ENCODE measurements around the gene ZFAND3.

The ZFAND3 gene

DNA sequence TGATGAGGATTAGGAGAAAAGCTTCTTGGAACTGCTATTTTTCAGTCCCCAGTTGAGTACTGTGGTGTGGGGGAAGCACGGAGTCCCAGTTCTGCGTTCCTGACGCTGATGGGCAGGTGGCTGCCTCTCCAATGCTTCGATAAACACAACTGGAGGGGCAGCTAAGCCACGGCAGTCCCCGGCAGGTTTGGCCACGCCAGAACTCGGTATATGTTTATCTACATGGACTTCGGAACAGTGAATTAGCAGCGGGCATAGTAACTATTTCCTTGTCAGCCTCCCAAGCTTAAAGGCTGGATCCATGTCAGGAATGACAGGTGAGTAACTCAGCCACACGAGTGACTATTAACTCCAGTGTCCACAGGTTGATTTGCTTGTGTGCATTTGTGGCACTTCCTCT lies 354.4 kb downstream of the ZFAND3 start:
- no peak for DNase-seq

DNA sequence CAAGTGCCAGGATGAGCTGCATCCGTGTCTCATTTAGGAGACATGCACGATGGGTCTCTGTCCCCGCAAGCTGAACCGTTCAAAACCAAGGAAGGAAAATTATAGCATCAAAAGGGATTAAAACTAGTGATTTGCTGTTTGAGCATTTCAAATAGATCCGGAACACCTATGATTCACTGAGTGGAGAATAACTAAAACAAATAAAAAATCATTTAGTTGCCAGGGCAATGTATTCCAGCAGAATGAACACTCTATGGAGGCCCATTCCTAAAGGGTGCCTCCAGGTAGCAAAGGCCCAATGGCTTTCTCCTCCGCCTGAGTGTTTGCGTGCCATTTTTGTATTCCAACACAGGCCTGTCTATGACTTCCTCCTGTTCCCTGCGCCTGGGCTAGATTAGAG lies 354.8 kb downstream of the ZFAND3 start:
- no peak for DNase-seq

DNA sequence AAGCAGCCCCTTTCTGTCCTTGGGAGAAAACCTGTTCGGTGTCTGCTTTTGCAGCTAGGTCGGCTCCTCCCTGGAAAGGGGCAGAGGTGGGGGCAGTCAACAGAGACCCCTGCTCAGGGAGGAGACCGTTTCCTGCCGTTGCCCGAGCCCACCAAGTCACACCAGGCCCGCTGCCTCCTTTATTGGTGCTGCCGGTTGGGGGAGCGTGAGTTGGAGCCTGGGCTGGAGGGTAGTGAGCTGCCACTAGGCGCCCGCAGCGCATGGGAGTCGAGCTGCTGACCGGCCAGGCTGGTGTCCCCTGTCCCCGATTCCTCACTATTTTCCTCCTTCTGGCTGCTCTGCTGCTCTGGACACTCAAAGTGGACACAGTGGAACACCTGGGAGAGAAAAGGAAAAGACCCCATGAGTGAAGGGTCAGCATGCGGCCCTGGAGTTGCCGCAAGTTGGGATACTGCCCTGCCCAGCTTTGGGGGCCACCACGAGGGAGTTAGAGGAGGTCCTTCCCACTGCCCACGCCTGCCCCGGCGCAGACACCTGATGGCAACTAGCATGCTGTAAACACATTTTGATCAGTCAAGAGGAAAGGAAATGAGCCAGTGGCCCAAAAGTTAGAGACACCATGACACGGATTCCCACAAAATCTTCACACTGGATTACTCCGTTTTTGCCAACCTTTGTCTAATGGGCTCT lies 355.4 kb downstream of the ZFAND3 start:
- DNase-seq: no peak

DNA sequence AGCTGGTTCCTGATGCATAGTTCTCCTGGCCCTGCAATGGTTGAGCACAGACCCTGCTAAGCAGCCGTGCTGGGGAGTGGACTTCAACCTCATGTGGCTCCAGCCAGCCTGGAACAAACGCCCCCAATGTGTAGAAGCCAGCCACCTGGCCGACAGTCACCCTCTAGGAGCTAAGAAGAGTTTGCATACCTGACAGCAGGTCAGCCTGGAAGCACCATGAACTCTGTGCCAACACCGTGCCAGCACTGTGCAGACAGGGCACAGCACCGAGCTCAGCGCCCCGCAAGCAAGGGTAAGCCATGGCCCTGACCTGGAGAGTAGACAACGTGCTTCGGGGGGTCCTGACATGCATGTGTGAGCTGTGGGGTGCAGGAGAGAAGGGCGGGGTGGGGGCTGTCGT lies 356.3 kb downstream of the ZFAND3 start:
- no peak for DNase-seq

DNA sequence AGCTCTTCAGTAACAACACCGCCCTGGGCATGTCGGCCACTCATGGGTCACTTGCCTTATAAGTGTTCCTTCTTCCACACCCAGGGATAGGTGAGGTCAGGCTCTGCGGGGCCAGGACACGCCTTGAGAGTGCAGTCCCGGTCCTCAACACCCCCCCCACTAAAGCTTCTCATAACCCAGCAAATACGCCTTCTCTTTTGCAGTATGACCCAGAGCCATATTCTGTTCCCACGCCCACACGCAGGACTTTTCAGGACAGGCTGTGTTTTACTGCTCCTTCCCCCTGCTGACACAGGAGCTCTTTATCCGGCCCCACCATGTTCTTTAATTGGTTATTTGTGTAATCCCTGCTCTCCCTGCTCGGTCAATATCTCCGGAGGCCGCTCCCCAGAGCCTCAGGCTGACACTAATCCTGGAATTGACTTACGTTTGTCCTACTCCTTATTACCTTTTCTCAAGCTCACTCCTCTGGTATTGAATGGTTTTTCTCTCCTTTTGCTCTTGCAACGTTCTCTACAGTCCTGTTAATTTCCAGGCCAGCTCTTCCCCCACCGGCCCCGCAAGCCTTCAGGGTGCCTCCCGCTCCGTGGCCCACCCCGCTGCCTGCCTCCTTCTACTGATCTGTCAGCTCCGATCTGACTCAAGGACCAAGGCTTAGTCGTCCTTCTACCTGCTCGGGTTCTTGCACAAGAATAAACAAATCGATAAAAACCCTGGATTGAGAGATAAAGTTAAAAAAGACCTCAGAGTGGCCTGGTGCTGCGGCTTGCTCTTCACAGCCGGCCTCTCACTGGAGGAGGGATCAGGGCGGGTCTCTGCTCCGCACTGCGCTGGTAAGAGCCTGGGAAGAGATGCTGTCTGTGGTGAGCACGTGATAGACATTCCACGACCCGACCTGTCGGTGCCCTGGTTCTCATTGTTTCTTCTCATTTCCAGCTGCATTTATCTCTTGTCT lies 357.5 kb downstream of the ZFAND3 start:
- DNase-seq: no peak

DNA sequence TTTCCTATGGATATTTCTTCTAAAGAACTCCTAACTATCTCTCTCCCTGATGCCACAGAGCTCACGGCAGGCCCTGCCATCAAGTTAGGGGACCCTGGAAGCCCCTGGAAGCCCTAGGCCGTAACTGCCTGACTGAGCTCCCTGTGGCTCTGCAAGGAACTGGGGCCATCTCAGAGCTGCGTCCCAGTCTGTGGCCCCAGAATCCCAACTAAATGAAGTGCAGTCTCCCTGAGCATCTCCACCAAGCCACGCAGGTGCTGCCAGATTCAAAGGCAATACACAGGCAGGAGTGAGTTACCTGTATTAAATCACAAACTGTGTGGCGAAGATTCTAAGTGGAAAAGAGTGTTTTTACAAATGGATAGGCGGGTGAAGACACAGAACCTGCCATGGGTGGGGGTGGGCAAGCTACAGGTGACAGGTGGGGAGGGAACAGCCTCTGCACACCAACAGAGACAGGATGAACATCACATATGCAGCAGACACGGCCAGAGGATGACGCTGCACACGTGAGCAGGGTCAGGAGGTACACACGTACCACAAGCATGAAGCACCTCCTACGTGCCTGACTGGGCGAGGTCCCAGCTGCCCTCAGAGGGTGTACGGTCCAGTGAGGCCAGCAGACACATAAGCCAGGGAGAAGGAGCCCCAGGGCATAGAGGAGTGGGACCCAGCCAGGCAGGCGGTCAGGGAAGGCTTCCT lies 358.5 kb downstream of the ZFAND3 start:
- no peak for DNase-seq

DNA sequence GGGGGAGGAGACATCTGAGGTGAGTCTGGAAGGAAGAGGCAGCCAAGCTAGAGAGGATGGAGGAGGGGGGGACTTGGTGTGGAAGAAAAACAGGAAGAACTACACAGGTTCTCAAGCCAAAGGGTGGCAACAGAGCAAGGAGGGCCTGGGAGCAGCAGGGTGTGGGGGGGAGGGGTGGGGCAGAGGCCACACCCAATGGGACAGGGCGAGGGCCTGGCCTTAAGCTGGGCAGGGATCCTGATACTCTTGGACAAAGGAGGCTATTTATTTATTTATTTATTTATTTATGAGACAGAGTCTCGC lies 359.0 kb downstream of the ZFAND3 start:
- DNase-seq: no peak

DNA sequence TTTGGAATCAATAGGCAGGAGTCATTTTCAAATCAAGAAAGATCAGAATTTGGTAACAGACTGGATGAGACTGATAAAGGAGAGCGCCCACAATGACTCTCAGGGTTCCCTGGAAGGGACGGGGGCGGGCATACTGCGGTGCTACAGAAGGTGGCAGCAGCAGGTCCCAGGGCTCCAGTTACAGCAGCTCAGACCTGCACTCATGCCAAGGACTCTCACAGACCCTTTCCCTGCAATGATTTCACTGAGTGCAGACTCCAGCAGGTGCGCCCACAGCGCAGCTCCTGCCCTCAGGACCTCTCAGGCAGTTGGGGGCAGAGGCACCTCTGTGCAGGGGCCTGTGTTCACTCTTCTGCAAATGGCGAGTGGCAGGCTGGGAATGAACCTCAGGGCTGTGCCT lies 359.8 kb downstream of the ZFAND3 start:
- peak in 1 of 2 experiments; percentile 15 for DNase-seq

DNA sequence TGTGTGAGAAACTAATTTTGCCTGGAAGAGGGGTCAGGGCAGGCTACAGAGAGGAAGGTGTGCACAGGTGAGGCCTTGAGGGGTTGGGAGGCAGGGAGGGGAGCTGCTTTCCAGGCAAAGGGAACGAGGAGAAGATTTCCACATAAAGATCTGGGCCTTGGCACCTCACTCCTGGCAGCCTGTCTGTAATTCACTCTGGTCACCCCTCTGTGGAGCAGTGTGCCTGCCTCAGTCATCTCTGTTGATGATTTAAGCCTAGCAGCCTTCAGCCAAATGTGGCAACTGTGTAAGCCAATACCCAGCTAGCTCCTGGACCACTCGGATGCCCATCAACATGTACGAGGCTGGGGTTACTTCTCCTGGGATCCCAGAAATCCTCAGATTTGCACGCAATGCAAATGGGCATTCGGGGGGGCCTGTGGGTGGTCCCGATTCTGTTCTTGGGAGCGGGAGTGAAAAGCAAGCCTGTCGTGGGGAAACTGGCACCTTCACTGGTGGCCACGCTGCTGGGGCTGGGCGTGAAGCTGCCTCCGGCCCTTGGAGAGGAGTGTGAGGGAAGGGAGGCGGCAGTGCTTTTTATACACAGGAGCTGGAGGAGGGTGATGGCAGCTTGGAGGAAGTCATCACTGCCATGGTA lies 360.4 kb downstream of the ZFAND3 start:
- DNase-seq: no peak

DNA sequence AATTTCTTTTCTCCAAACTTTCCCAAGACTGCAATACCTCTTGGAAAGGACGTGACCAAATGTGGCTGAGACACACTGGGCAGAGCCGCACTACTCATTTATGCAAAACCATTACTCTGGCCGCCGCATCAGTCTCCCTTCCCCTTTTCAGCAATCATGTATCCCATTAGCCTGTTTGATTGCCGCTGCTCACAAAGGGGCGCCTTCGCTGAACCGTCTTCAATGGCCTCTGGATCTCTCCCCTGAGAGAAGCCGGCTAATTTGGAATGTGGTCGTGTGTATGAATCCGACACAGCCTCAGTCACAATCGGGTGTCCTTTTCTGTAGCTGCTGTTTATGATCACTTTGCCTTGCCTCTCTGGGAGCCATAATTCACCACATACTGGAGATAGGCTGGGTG lies 361.1 kb downstream of the ZFAND3 start:
- DNase-seq: no peak

DNA sequence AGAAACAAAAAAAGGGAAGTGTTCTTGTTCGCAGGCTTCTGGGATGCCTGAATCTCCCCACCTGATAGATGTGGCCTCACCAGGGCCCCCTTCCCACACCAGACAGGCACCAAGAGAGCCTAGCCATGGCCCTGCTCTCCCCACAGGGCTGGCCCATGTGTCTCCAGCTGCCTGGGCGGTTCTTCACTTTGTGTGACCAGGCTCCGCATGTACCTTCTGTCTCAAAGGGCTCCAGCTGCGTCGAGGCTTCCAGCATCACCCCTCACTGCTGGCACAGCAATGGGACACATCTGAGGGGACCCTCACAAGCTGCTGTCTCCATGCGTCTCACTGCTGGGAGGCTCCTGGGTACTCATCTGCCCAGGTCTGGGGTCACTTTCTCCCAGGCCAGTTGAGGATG lies 362.9 kb downstream of the ZFAND3 start:
- DNase-seq: no peak

DNA sequence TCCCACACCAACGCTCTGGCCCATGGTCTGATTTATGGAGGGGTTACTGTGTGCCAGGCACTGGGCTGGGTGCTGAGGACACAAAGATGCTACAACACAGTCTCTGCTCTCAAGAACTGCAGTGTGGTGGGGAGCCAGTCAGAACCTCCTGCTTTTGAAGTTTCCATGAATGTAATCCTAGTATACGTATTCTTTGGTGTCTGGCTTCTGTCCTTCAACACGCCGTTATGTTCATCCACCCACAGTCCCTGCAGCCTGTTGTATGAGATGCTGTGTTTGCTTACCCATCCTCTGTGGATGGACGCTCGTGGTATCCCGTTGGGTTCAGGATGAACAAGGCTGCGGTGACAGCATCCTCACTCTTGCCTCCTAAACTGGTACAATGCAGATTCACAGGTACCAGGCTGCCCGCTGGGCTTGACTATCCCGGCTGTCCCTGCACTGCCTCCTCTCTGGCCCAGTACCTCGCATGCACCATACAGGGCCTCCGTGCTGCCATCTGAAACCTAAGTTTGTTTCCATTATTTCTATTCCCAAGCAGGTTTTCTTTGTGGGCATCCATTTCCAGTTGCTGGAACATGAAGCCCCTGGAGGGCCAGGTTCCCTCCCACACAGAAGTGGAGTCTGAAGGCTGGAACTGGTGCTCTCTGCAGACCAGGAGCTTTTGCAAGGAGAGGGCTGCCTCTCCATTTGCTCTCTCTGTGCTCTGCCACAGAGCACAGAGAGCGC lies 364.5 kb downstream of the ZFAND3 start:
- DNase-seq: no peak

DNA sequence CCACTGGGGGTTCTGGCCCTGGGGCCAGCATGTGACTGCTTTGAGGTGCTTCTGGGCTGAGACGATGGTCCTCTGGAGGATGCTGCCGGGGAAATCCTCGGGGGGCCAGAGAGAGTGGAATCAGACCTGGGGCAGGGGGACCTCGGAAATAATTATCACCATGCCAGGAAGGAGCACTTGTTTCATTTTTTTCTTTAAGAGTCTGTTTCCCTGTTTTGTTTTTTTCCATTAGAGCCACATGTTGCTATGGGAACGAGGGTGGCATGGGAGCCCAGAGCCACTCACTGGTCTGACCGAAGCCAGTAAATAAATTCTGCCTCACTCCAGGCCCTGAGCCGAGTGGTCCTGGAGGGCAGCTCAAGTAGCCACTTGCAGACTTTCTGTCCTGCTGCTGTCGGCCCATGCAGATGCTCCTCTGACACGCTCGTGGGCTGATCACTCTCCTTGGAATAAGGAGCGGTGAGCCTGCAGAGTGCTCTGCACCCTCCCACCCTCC lies 365.1 kb downstream of the ZFAND3 start:
- DNase-seq: peak; percentile 7 to 43

DNA sequence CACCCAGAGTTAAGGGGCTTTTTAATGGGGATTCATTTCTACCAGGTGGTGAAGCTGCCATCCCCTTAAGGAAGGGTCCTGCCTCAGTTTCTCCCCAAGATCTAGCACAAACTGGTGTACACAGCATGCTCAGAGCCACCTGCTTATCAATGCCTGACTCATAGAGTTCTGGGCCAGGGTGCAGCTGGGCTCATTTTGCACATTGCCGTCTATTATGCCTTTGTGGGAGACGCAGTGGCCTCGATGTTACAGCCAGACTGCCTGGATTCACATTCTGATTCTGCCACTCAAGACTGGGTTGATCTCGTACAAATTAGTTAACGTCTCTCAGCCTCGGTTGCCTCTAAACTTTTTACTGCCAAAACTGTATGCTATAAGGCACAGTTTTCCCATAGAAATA lies 365.7 kb downstream of the ZFAND3 start:
- no peak for DNase-seq

DNA sequence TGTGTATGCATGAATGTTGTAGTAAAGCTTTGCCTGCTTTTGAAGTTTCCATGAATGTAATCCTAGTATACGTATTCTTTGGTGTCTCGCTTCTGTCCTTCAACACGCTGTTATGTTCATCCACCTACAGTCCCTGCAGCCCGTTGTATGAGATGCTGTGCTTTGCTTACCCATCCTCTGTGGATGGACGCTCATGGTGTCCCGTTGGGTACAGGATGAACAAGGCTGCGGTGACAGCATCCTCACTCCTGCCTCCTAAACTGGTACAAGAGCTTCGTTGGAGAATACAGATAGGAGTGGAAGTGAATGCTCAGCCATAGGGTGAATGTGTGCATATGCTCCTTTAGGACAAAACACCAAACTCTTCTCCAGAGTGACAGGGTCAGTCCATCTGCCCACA lies 366.2 kb downstream of the ZFAND3 start:
- no peak for DNase-seq

DNA sequence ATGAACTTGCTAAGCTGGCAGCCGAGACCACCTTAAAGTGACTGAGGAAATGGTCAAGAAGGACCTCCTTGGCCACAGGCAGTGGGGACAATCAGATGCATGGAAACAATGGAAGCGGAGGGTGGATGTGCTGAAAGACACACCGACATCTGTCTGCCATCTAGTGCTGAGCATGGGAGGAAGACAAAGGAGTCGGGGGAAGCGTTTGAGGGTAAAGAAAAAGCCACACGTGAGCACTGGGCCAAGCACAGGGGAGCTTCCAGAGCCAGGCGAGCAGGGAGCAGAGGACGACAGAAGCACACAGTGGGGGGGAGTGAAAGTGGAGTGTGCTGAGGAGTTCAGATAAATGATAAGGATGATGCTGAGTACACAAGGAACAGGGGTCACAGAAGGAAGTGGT lies 367.8 kb downstream of the ZFAND3 start:
- peak in 1 of 2 experiments; percentile 40 for DNase-seq

DNA sequence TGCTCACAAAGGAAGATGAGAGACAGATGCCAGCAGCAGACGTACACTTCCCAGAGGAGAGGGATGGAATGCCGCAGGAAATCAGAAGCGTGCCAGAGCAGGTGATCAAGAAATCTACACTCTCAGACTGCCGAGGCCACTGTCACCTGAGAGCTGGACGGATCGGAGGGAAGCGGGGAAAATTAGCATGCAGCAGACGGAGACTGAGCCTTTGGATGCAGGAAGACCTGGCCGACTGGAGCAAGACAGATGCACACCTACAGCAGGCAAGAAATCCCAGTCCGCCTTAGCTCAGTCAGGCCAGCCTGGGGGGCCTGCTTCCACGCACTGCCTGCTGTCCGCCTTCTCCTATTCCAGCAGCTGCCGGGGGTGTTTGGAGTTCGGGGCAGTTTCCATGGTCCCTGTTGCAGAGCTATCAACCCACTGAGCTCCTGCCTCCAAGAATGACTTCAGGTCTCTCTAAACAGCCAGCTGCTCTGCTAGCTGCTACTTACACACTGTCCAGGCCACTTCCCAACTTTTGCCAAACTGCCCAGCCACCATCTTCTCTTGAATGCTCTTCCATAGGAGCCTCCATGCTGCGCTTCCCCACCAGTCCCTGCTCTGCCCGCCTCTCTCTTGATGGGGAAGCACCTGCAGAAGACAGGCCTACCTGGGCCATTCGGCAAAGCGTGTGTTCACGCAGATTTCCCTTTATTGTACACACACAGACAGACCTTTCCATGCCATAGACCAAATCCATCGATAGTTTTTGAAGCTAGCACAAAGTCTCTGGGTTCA lies 368.5 kb downstream of the ZFAND3 start:
- DNase-seq: peak; percentile 42 to 74

DNA sequence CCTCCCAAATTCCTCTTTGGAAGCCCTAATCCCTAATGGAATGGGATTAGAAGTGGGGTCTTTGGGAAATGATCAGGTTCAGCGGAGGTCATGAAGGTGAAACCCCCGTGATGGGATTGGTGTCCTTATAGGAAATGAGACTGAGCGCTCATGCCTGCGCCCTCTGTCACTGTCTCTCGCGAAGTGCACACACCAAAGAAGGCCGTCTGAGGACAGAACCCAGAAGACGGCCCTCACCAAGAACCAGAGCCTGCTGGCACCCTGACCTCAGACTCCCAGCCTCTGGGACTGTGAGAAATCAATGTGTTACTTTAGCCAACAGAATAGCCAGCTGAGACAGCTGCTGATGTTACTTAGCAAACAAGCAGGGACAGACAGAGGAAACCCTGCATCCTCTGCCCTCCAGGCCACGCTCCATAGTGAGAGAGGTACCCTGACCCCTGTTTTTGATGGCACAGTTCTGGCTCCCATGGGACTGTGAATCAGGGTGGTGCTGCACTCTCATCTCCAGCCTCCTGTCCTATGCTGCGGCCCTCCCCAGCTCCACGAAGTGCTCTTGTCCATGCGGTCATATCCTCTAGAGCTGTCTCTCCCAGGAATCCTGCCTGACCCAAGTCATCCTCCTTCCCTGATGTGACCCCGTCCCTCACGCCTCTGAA lies 369.3 kb downstream of the ZFAND3 start:
- DNase-seq: no peak

DNA sequence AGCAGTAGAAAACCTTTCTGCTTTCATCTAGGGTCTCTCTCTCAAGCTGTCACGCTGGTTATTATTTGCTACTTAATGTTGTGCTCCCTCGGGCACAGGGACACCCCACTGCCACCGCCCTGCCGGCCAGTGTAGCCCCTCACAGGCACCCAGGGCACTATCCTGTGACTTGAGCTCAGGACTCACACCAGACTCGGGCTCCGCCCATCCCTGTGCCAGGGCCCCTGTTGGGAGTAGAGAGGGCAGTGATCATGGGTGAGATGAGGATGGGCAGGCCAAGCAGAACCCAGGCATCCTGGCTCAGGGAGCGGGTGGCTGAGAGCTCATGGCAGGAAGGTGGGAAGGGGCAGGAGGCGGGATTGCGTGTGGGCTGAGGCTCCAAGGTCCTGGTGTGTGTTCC lies 371.9 kb downstream of the ZFAND3 start:
- no peak for DNase-seq

DNA sequence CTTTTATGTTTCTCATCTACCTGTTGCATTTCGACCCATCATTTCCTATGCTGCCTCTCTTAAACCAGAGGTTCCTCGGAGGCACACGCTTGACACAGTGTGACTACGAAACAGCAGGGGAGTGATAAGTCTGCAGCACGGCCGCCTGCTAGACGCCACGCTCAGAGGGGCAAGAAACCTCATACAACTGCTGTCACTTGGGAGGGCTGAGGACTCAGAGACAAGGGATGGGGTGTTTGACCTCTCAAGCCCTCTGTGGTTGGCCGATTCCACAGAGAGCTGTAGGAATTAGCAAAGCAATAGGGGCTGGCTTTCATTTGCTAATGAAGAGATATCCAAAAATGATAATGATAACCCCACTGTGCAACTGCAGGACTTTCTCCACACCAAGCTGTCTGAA lies 372.5 kb downstream of the ZFAND3 start:
- no peak for DNase-seq

DNA sequence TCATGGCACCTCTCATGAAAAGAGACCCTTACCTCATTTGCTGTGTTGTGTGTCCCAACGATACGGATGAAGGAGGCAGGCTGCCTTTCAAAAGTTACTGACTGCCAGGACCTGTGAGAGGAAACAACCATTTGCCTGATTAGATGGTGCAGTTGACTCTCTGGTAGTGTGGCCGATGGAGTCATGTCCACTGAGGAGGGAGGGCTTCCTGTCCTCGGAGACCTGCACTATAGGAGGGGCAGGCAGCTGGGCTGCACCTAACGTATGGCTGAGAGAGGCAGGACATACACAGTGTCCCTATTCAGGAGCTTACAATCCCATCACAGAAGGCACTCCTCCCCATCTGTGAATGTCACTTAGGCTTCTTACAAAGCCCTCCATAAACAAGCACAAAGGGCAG lies 373.0 kb downstream of the ZFAND3 start:
- peak; percentile 35 to 82 for DNase-seq
